Heart left ventricle (tissue), 13 donors: ENCODE results near the gene TAF4.

Source experiments
- CTCF ChIP-seq, 12 donors: fragments of 200-600 bp; sonication (generic) in 4 of 12; IDR thresholded peaks; one replicate each; pipeline versions ENCODE4 v1.5.0 to v1.8.0; 2018 to 2022; ENCODE audit warnings: antibody characterized with exemption in 12 of 12, mild to moderate bottlenecking in 5 of 12
- POLR2A ChIP-seq, 2 donors: fragments of 450-650 bp; IDR thresholded peaks; one replicate each; pipeline ENCODE4 v1.6.1; 2017; ENCODE audit warnings: antibody characterized with exemption in 2 of 2, mild to moderate bottlenecking in 2 of 2, moderate library complexity in 2 of 2
- donor health status: ischemic (EF 13 %, LVEDD 7.1; RV severe dilation, severe dysfunction).
- donor health status: DM: no; HTN: yes; CAD: no.
- donor health status: DM: no; HTN: no; CAD: no.
- donor health status: ischemic (EF 25% LVEDD 6.9; RV normal size, moderate dysfunction).
- donor health status: ischemic (EF 25% LVEDD 5.7; RV mildly dilated, moderate dysfunction).
- donor health status: ischemic (EF 35%, LVEDD 5.7; RV mildly dilated, moderate dysfunction).
- donor health status: nonischemic (EF 11% LVEDD 7.7; RV severe dilation, severe dysfunction).
- donor health status: DM: yes; HTN: yes; CAD: no.
- donor health status: PGD.
- donor health status: ischemic (EF 29% LVEDD 5.4; RV normal size, mild dysfunction).
- donor health status: nonischemic (EF 23%, LVEDD 6.1; RV moderate dilation, normal function).

- TF ChIP-seq CTCF (IDR thresholded peaks at IDR 0.05) (no peak), POLR2A (IDR thresholded peaks at IDR 0.05) (no peak)
These were observed 38.0 kb upstream of the TAF4 start for GRCh38 chr20:62103508-62104233.
